Ovary (tissue), 3 donors: ENCODE measurements around the gene CPS1.

Experiments
- CTCF ChIP-seq, 3 donors: fragments of 450-650 bp in 2 of 3; fragments of 200-600 bp in 1 of 3; IDR thresholded peaks; one replicate each; pipeline versions ENCODE4 v1.5.1 to v1.8.0; 2016 to 2022; ENCODE audit warnings: antibody characterized with exemption in 3 of 3, mild to moderate bottlenecking in 1 of 3
- POLR2A ChIP-seq: fragments of 450-650 bp; IDR thresholded peaks from one replicate; pipeline ENCODE4 v1.6.1; 2017; ENCODE audit warnings: antibody characterized with exemption, mild to moderate bottlenecking, moderate library complexity
- donor health status: DM: no; HTN: no; CAD: no.

- TF ChIP-seq CTCF (IDR thresholded peaks at IDR 0.05) (no peak), POLR2A (no peak)
Observed at GRCh38 chr2:210539035-210539434, 17.4 kb upstream of the CPS1 start.
